Lung (tissue), 13 donors: ENCODE results near the gene SAMD11. TPM values are rescaled to one million over a fixed set of nuclear protein-coding genes. Genes with fewer than 3 reads are reported as not detected.

Experiments
- ATAC-seq: fragments of 200-7000 bp; cut with Tn5 transposase; one replicate; pipeline ENCODE4 v1.9.1; 2020; ENCODE audit warnings: moderate number of reproducible peaks; ENCODE audit not compliant: insufficient read depth, low FRiP score
- DNase-seq, 3 donors: peaks; one replicate each; pipeline ENCODE4 v3.0.0-alpha.2; 2013 to 2017
- H3K27ac ChIP-seq, 2 donors: one replicate each; pipeline ENCODE4 v1.5.1; 2013; ENCODE audit warnings: mild to moderate bottlenecking in 2 of 2, moderate library complexity in 2 of 2, control low read depth in 1 of 2, inconsistent platforms in 1 of 2, low read depth in 1 of 2, low read length in 1 of 2
- H3K27me3 ChIP-seq, 3 donors: one replicate each; pipeline ENCODE4 v1.5.1; 2013; ENCODE audit warnings: low read length in 2 of 3; ENCODE audit not compliant: control insufficient read depth in 3 of 3, insufficient read depth in 3 of 3
- H3K36me3 ChIP-seq, 4 donors: one replicate each; pipeline ENCODE4 v1.5.1; 2013; ENCODE audit warnings: low read length in 4 of 4, mild to moderate bottlenecking in 1 of 4, moderate library complexity in 1 of 4; ENCODE audit not compliant: control insufficient read depth in 4 of 4, insufficient read depth in 4 of 4
- H3K4me1 ChIP-seq, 5 donors: one replicate each; pipeline ENCODE4 v1.5.1; 2013; ENCODE audit warnings: low read length in 5 of 5, mild to moderate bottlenecking in 2 of 5, moderate library complexity in 1 of 5; ENCODE audit not compliant: control insufficient read depth in 5 of 5, insufficient read depth in 5 of 5
- H3K4me3 ChIP-seq: one replicate; pipeline ENCODE4 v1.5.1; 2013; ENCODE audit warnings: mild to moderate bottlenecking, control low read depth, moderate library complexity
- H3K9ac ChIP-seq, 2 donors: one replicate each; pipeline ENCODE4 v1.5.1; 2013; ENCODE audit warnings: low read length in 2 of 2, control low read depth in 1 of 2; ENCODE audit not compliant: insufficient read depth in 1 of 2
- H3K9me3 ChIP-seq, 4 donors: one replicate each; pipeline ENCODE4 v1.5.1; 2013; ENCODE audit warnings: low read length in 3 of 4, mild to moderate bottlenecking in 1 of 4, moderate library complexity in 1 of 4; ENCODE audit not compliant: control insufficient read depth in 4 of 4, insufficient read depth in 3 of 4
- WGBS, 2 donors: extraction: QIAGEN DNeasy Blood & Tissue Kit; methylation state at CpG; one replicate each; pipeline ENCODE4 v1.1.7; 2013; 5-methylcytosine and 5-hydroxymethylcytosine counted together
- polyA plus RNA-seq, 2 donors: library from polyadenylated mRNA; stranded (reverse); fragments of 200-250 nt; gene quantifications; one replicate each; pipeline ENCODE4 v1.2.1, GENCODE V29; 2013
- small RNA-seq: library from RNA; depleted of rRNA; stranded (forward); fragments of <200 nt; gene quantifications from one replicate; pipeline ENCODE3, GENCODE V24; 2014; ENCODE audit warnings: low replicate concordance
- total RNA-seq, 2 donors: library from RNA; depleted of rRNA in 1 of 2; stranded (reverse); fragments of >200 nt in 1 of 2; gene quantifications; one replicate each; pipeline ENCODE4 v1.2.1, GENCODE V29; 2014 to 2021
- TF ChIP-seq, protein P1 (sequence below): IDR thresholded peaks from 2 replicates; pipeline ENCODE4 v1.5.1; 2012; ENCODE audit warnings: mild to moderate bottlenecking; ENCODE audit errors: control extremely low read depth, extremely low read depth
- donor health status: control.
- donor health status: control.
- donor health status: Bipolar disorder and iron deficiency.
- donor health status: healthy.
- donor health status: DM: yes; HTN: yes; CAD: no.

The SAMD11 gene
- total and polyA plus RNA-seq, 4 donors: 3.7 to 26.3 (median 5.8) TPM

- Histone ChIP-seq H3K4me3 (no peak overlapping the region), H3K4me1 (peaks cover 0 to 9% (median 5%) of the 10 kb centered on the region in 5 donors), H3K9ac (no peak overlapping the region), H3K27me3 (peaks cover 0 to 12% (median 0%) of the 10 kb centered on the region in 3 donors), H3K36me3 (no peaks in the 10 kb centered on the region), H3K27ac (no peak overlapping the region), H3K9me3 (peaks cover 0 to 8% (median 3%) of the 10 kb centered on the region in 4 donors)
- DNase-seq (no peak), ATAC-seq (no peak)
- 71 to 75% methylated on average over 15 of the region's 15 CpGs for WGBS, 2 donors
- TF ChIP-seq, protein P1, sequence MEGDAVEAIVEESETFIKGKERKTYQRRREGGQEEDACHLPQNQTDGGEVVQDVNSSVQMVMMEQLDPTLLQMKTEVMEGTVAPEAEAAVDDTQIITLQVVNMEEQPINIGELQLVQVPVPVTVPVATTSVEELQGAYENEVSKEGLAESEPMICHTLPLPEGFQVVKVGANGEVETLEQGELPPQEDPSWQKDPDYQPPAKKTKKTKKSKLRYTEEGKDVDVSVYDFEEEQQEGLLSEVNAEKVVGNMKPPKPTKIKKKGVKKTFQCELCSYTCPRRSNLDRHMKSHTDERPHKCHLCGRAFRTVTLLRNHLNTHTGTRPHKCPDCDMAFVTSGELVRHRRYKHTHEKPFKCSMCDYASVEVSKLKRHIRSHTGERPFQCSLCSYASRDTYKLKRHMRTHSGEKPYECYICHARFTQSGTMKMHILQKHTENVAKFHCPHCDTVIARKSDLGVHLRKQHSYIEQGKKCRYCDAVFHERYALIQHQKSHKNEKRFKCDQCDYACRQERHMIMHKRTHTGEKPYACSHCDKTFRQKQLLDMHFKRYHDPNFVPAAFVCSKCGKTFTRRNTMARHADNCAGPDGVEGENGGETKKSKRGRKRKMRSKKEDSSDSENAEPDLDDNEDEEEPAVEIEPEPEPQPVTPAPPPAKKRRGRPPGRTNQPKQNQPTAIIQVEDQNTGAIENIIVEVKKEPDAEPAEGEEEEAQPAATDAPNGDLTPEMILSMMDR: no peak
These were observed 69.8 kb downstream of the SAMD11 start for GRCh38 chr1:993379-993995.

Small RNA genes lying within 50 kb of the gene (small RNA-seq; reads per million reads assigned to genes)
- gene AL645608.4: not detected

Other genes with a start within 250 kb of the SAMD11 start
- not detected for gene OR4F16, start 237.3 kb upstream of the SAMD11 start, total RNA-seq
- gene OR4F16, start 237.3 kb upstream of the SAMD11 start, polyA plus RNA-seq: not detected
- 10 to 100 TPM; 39.0 to 74.2 TPM for gene NOC2L, start 35.3 kb downstream of the SAMD11 start, total RNA-seq
- 10 to 100 TPM; 61.2 to 86.6 TPM for gene NOC2L, start 35.3 kb downstream of the SAMD11 start, polyA plus RNA-seq
- gene KLHL17, start 36.7 kb downstream of the SAMD11 start, total RNA-seq: 10 to 100 TPM in 1 of 2 donors, 1 to 10 TPM in 1; 10.0 to 15.1 TPM
- gene KLHL17, start 36.7 kb downstream of the SAMD11 start, polyA plus RNA-seq: 10 to 100 TPM; 10.9 to 15.2 TPM
- 1 to 10 TPM; 2.0 to 5.1 TPM for gene PLEKHN1, start 42.6 kb downstream of the SAMD11 start, total RNA-seq
- gene PLEKHN1, start 42.6 kb downstream of the SAMD11 start, polyA plus RNA-seq: 1 to 10 TPM; 2.0 to 2.8 TPM
- gene PERM1, start 58.2 kb downstream of the SAMD11 start, total RNA-seq: under 1 TPM in 1 of 2 donors, not detected in 1; 0.15 TPM
- gene PERM1, start 58.2 kb downstream of the SAMD11 start, polyA plus RNA-seq: under 1 TPM; 0.06 to 0.45 TPM
- gene HES4, start 76.2 kb downstream of the SAMD11 start, total RNA-seq: 10 to 100 TPM; 13.5 to 47.9 TPM
- gene HES4, start 76.2 kb downstream of the SAMD11 start, polyA plus RNA-seq: 10 to 100 TPM; 16.6 to 37.7 TPM
- gene ISG15, start 89.6 kb downstream of the SAMD11 start, total RNA-seq: 10 to 100 TPM; 12.7 to 53.6 TPM
- 100 to 1,000 TPM; 208 to 234 TPM for gene ISG15, start 89.6 kb downstream of the SAMD11 start, polyA plus RNA-seq
- 100 to 1,000 TPM; 103 to 124 TPM for gene AGRN, start 96.2 kb downstream of the SAMD11 start, total RNA-seq
- gene AGRN, start 96.2 kb downstream of the SAMD11 start, polyA plus RNA-seq: 10 to 100 TPM; 30.7 to 67.4 TPM
- 1 to 10 TPM in 1 of 2 donors, under 1 TPM in 1; 0.54 to 2.4 TPM for gene RNF223, start 150.4 kb downstream of the SAMD11 start, total RNA-seq
- gene RNF223, start 150.4 kb downstream of the SAMD11 start, polyA plus RNA-seq: 1 to 10 TPM in 1 of 2 donors, under 1 TPM in 1; 0.57 to 2.3 TPM
- 10 to 100 TPM in 1 of 2 donors, 1 to 10 TPM in 1; 9.9 to 19.2 TPM for gene C1orf159, start 192.2 kb downstream of the SAMD11 start, total RNA-seq
- gene C1orf159, start 192.2 kb downstream of the SAMD11 start, polyA plus RNA-seq: 10 to 100 TPM in 1 of 2 donors, 1 to 10 TPM in 1; 9.5 to 16.7 TPM
- 10 to 100 TPM in 1 of 2 donors, 1 to 10 TPM in 1; 4.8 to 19.7 TPM for gene TTLL10, start 250.0 kb downstream of the SAMD11 start, total RNA-seq
- gene TTLL10, start 250.0 kb downstream of the SAMD11 start, polyA plus RNA-seq: 1 to 10 TPM; 3.7 to 4.3 TPM